ENCODE data around the gene FKBP1A. TPM values are rescaled to one million over a fixed set of nuclear protein-coding genes. Genes with fewer than 3 reads are reported as not detected.

FKBP1A gene
- total and polyA plus RNA-seq, 2 experiments from 2014 or later = 99.5 to 161 TPM

- H3K9me3 ChIP-seq (ENCODE audit: low read depth) = no peaks in the 10 kb centered on the region
- no peaks in the 10 kb centered on the region for H3K27me3 ChIP-seq
- no peaks in the 10 kb centered on the region for H3K9me2 ChIP-seq (replicated peaks; ENCODE audit: insufficient read depth)
- no peak for DNase-seq (ENCODE audit: low spot score)
- no peaks in the 10 kb centered on the region for H3K36me3 ChIP-seq (replicated peaks; ENCODE audit: insufficient read depth, low read depth)
- no peaks in the 10 kb centered on the region for H4K20me1 ChIP-seq (ENCODE audit: insufficient read depth, poor library complexity, severe bottlenecking)
- TF ChIP-seq EZH2 (IDR thresholded peaks at IDR 0.05; ENCODE audit: borderline replicate concordance) (no peak), EZH2phosphoT487 (IDR thresholded peaks at IDR 0.05; ENCODE audit: low read depth, severe bottlenecking, unreplicated experiment) (no peak), CTCF (IDR thresholded peaks at IDR 0.05; ENCODE audit: poor library complexity) (no peak)
- no peak overlapping the region for H3K27ac ChIP-seq
- H3K4me1 ChIP-seq (ENCODE audit: insufficient read depth) = no peaks in the 10 kb centered on the region
- H3K4me3 ChIP-seq = no peak overlapping the region
- H2AFZ ChIP-seq = no peak overlapping the region
- H3K79me2 ChIP-seq = no peaks in the 10 kb centered on the region
- H3K4me2 ChIP-seq = no peak overlapping the region
Observed at GRCh38 chr20:1417790-1418189, 24.9 kb upstream of the FKBP1A start.

GRCh38 chr20:1417273-1417672 lies 24.4 kb upstream of the FKBP1A start:
- Histone ChIP-seq H3K27me3 (no peaks in the 10 kb centered on the region), H3K4me3 (no peak overlapping the region), H3K79me2 (no peaks in the 10 kb centered on the region), H3K4me2 (no peak overlapping the region), H3K9me3 (ENCODE audit: low read depth) (no peaks in the 10 kb centered on the region), H3K36me3 (replicated peaks; ENCODE audit: insufficient read depth, low read depth) (no peaks in the 10 kb centered on the region), H3K4me1 (ENCODE audit: insufficient read depth) (no peaks in the 10 kb centered on the region), H4K20me1 (ENCODE audit: insufficient read depth, poor library complexity, severe bottlenecking) (no peaks in the 10 kb centered on the region), H2AFZ (no peak overlapping the region), H3K9me2 (replicated peaks; ENCODE audit: insufficient read depth) (no peaks in the 10 kb centered on the region), H3K27ac (no peak overlapping the region)
- no peak for DNase-seq (ENCODE audit: low spot score)
- TF ChIP-seq CTCF (IDR thresholded peaks at IDR 0.05; ENCODE audit: poor library complexity) = no peak
- TF ChIP-seq EZH2 (IDR thresholded peaks at IDR 0.05; ENCODE audit: borderline replicate concordance) = no peak
- TF ChIP-seq EZH2phosphoT487 (IDR thresholded peaks at IDR 0.05; ENCODE audit: low read depth, severe bottlenecking, unreplicated experiment) = no peak
- 70% methylated on average over 5 of the region's 5 CpGs for WGBS (ENCODE audit: low lambda C conversion rate, missing lambda C conversion rate)

GRCh38 chr20:1415667-1416468 lies 23.0 kb upstream of the FKBP1A start:
- Histone ChIP-seq H3K36me3 (replicated peaks; ENCODE audit: insufficient read depth, low read depth) (no peaks in the 10 kb centered on the region), H4K20me1 (ENCODE audit: insufficient read depth, poor library complexity, severe bottlenecking) (no peaks in the 10 kb centered on the region), H3K4me3 (no peak overlapping the region), H3K27ac (no peak overlapping the region), H3K9me2 (replicated peaks; ENCODE audit: insufficient read depth) (no peaks in the 10 kb centered on the region), H3K27me3 (no peaks in the 10 kb centered on the region), H3K4me2 (no peak overlapping the region), H3K9me3 (ENCODE audit: low read depth) (no peaks in the 10 kb centered on the region), H3K4me1 (ENCODE audit: insufficient read depth) (no peaks in the 10 kb centered on the region), H2AFZ (no peak overlapping the region), H3K79me2 (no peaks in the 10 kb centered on the region)
- DNase-seq (ENCODE audit: low spot score) = peak; percentile 67
- WGBS (ENCODE audit: low lambda C conversion rate, missing lambda C conversion rate) = 68% methylated on average over 8 of the region's 8 CpGs
- TF ChIP-seq EZH2phosphoT487 (IDR thresholded peaks at IDR 0.05; ENCODE audit: low read depth, severe bottlenecking, unreplicated experiment) (no peak), CTCF (IDR thresholded peaks at IDR 0.05; ENCODE audit: poor library complexity) (no peak), EZH2 (IDR thresholded peaks at IDR 0.05; ENCODE audit: borderline replicate concordance) (no peak)

All from hepatocyte (in vitro differentiated cells).